ENCODE measurements around the gene PLXNA2. TPM values are rescaled to one million over a fixed set of nuclear protein-coding genes. Genes with fewer than 3 reads are reported as not detected.

Gene PLXNA2
- total and polyA plus RNA-seq, 2 donors (not counting 1 experiment from before 2014, with no cell fraction given), result 0.31 to 1.2 TPM

DNA sequence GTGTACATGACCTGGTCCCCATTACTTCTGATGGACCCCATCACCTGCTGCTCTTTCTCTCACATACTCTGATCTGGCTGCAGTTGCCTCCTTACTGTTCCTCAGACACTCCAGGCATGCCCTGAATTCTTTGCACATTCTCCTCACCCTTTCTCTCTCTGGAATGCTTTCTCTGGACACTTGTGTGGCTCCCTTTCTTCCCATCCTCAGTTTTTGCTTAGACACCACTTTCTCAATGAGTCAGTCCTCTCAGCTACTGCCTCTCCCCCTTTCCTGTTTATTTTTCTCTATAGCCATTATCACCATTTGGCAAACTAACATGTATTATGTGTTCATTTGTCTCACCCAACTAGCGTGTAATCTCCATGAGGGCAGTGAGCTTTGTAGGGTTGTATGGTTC is 28.1 kb downstream of the PLXNA2 start:
- POLR2A ChIA-PET, result no interaction called here
- whole genome bisulfite sequencing (ENCODE audit: insufficient coverage), result no CpG with 5 or more reads among the region's 1 CpG
- Histone ChIP-seq H3K79me2 (ENCODE audit: control insufficient read depth, insufficient read depth, low read length) (no peaks in the 10 kb centered on the region), H2AFZ (ENCODE audit: insufficient read depth, low read depth, low read length, poor library complexity, severe bottlenecking) (no peak overlapping the region), H3K4me2 (replicated peaks; ENCODE audit: low read depth, low read length, poor library complexity, severe bottlenecking) (no peak overlapping the region), H3K4me1 (ENCODE audit: control insufficient read depth in 2 of 2, insufficient read depth in 2 of 2, low read length in 2 of 2) (no peaks in the 10 kb centered on the region), H4K20me1 (ENCODE audit: control insufficient read depth, insufficient read depth, low read length, poor library complexity, severe bottlenecking) (no peaks in the 10 kb centered on the region), H3K27ac (ENCODE audit: low read length in 2 of 2) (no peak overlapping the region), H3K9ac (ENCODE audit: low read length) (no peak overlapping the region), H3K36me3 (replicated peaks in 1 of 2; ENCODE audit: control extremely low read depth in 1 of 2, control insufficient read depth in 1 of 2, extremely low read depth in 1 of 2, insufficient read depth in 2 of 2, low read length in 1 of 2) (no peaks in the 10 kb centered on the region), H3K4me3 (ENCODE audit: control extremely low read depth in 1 of 5, extremely low read depth in 1 of 5, insufficient read depth in 1 of 5, low read depth in 2 of 5, low read length in 4 of 5) (no peak overlapping the region), H3K9me3 (ENCODE audit: control extremely low read depth in 1 of 3, control insufficient read depth in 2 of 3, insufficient read depth in 1 of 3, low read length in 2 of 3) (no peaks in the 10 kb centered on the region), H3K27me3 (replicated peaks in 1 of 4; ENCODE audit: control extremely low read depth in 1 of 4, control insufficient read depth in 3 of 4, insufficient read depth in 4 of 4, low read length in 3 of 4) (peaks cover 0 to 7% (median 0%) of the 10 kb centered on the region in 4 experiments)
- Mint-ChIP-seq H3K4me1 (no peaks in the 10 kb centered on the region), H3K27ac (no peak overlapping the region), H3K4me3 (no peak overlapping the region), H3K9me3 (ENCODE audit: insufficient read depth) (no peaks in the 10 kb centered on the region), H3K27me3 (peaks cover 12% of the 10 kb centered on the region)
- TF ChIP-seq, protein P1, sequence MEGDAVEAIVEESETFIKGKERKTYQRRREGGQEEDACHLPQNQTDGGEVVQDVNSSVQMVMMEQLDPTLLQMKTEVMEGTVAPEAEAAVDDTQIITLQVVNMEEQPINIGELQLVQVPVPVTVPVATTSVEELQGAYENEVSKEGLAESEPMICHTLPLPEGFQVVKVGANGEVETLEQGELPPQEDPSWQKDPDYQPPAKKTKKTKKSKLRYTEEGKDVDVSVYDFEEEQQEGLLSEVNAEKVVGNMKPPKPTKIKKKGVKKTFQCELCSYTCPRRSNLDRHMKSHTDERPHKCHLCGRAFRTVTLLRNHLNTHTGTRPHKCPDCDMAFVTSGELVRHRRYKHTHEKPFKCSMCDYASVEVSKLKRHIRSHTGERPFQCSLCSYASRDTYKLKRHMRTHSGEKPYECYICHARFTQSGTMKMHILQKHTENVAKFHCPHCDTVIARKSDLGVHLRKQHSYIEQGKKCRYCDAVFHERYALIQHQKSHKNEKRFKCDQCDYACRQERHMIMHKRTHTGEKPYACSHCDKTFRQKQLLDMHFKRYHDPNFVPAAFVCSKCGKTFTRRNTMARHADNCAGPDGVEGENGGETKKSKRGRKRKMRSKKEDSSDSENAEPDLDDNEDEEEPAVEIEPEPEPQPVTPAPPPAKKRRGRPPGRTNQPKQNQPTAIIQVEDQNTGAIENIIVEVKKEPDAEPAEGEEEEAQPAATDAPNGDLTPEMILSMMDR (IDR thresholded peaks at IDR 0.05), result no peak
- no peak for TF ChIP-seq EZH2 (IDR thresholded peaks at IDR 0.05; ENCODE audit: borderline replicate concordance, insufficient read depth, low read depth, low read length, poor library complexity, severe bottlenecking)
- ATAC-seq (ENCODE audit: low read depth) (no peak), DNase-seq (no peak)
- intact Hi-C loops (cut with micrococcal nuclease), result no loop called here
- CTCF ChIA-PET, result no interaction called here

DNA sequence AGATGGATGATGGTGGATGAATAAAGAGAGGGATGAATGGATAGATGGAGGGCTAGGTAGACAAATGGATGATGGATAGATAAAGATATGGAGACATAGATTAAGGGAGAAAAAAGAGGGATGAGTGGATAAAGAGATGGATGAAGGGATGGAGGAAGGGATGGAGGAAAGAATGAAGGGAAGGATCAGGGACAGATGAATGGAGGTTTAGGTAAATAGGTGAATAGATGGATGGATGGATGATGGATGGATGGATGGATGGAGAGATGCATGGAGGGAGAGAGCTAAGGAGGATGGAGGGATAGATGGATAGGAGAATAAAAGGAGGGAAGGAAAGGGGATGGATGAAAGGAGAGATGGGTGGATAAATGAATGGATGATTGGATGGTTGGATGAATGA is 28.8 kb downstream of the PLXNA2 start:
- peaks cover 9% of the 10 kb centered on the region for H3K27me3 Mint-ChIP-seq
- CTCF ChIA-PET, result no interaction called here
- no peak overlapping the region for H3K27ac Mint-ChIP-seq
- Histone ChIP-seq H3K4me3 (ENCODE audit: control extremely low read depth in 1 of 5, extremely low read depth in 1 of 5, insufficient read depth in 1 of 5, low read depth in 2 of 5, low read length in 4 of 5) (no peak overlapping the region), H3K27me3 (replicated peaks in 1 of 4; ENCODE audit: control extremely low read depth in 1 of 4, control insufficient read depth in 3 of 4, insufficient read depth in 4 of 4, low read length in 3 of 4) (peaks cover 0 to 4% (median 0%) of the 10 kb centered on the region in 4 experiments), H3K4me1 (ENCODE audit: control insufficient read depth in 2 of 2, insufficient read depth in 2 of 2, low read length in 2 of 2) (no peaks in the 10 kb centered on the region), H3K4me2 (replicated peaks; ENCODE audit: low read depth, low read length, poor library complexity, severe bottlenecking) (no peak overlapping the region), H3K79me2 (ENCODE audit: control insufficient read depth, insufficient read depth, low read length) (no peaks in the 10 kb centered on the region), H3K9me3 (ENCODE audit: control extremely low read depth in 1 of 3, control insufficient read depth in 2 of 3, insufficient read depth in 1 of 3, low read length in 2 of 3) (no peaks in the 10 kb centered on the region), H3K36me3 (replicated peaks in 1 of 2; ENCODE audit: control extremely low read depth in 1 of 2, control insufficient read depth in 1 of 2, extremely low read depth in 1 of 2, insufficient read depth in 2 of 2, low read length in 1 of 2) (no peaks in the 10 kb centered on the region), H3K9ac (ENCODE audit: low read length) (no peak overlapping the region), H4K20me1 (ENCODE audit: control insufficient read depth, insufficient read depth, low read length, poor library complexity, severe bottlenecking) (no peaks in the 10 kb centered on the region), H3K27ac (ENCODE audit: low read length in 2 of 2) (no peak overlapping the region), H2AFZ (ENCODE audit: insufficient read depth, low read depth, low read length, poor library complexity, severe bottlenecking) (no peak overlapping the region)
- ATAC-seq (ENCODE audit: low read depth) (no peak), DNase-seq (no peak)
- H3K9me3 Mint-ChIP-seq (ENCODE audit: insufficient read depth), result no peaks in the 10 kb centered on the region
- intact Hi-C loops (cut with micrococcal nuclease), result no loop called here
- POLR2A ChIA-PET, result no interaction called here
- H3K4me3 Mint-ChIP-seq, result no peak overlapping the region
- TF ChIP-seq, protein P1 (IDR thresholded peaks at IDR 0.05), result no peak
- TF ChIP-seq EZH2 (IDR thresholded peaks at IDR 0.05; ENCODE audit: borderline replicate concordance, insufficient read depth, low read depth, low read length, poor library complexity, severe bottlenecking), result no peak
- H3K4me1 Mint-ChIP-seq, result no peaks in the 10 kb centered on the region
